NCI-H1417 treated with DMSO at 0.1 percent for 48 hours (cell line): Measurements from ENCODE around the gene BTBD2.

Source experiments
- DNase-seq: peaks from one replicate; lab custom pipeline; 2025; lab: John Stamatoyannopoulos, UW

BTBD2 gene

DNA sequence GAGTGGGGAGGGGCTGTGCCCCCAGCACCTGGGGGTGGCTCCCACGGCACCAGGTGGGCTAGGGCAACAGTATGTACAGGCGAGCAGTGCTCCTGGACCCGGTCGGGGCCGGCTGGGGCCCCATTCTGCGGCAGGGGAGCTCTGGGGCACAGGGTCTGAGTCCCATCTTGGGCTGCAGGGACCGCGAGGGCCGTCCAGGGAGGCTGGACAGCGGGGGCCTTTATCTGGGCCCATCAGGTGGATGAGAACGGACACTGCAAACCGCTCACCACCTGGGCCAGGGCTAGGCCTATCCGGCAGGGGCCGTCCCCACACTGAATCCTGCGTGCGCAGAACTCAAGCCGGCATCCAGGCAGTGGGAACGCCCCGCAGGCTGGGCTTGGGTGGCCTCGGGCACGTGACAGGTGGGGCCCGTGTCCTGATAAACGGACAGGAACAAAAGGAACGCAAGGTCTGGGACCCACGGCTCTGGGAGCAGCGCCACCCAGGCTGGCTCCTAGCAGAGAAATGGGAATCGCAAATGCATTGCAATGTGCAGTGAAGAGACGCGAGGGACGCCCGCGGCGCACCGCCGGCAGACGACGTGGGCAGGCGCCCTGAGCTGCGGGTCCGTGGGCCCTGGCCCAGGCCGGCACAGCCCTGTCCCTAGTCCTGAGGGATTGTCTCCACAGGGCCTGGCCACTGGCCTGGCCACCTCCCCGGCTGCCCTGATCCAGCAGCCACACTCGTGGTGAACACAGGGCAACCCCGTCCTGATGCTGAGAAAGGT, 29.7 kb downstream of the BTBD2 start:
- no peak for DNase-seq

DNA sequence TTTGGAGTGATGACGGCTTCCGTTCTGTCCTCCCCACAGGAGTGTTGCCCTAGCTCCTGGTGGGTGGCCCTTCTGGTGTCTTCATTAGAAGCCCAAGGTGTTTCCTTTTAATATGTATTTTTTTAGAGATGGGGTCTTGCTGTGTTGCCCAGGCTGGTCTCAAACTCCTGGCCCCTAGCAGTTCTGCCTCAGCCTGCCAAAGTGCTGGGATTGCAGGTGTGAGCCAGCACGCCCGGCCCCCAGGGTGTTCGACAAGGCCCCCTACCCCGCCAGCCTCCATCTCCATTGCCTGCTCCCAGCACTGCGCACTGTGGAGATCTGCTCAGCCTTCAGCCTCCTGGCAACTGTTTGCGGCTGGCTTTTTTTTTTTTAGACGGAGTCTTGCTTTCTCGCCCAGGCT, 31.2 kb downstream of the BTBD2 start:
- no peak for DNase-seq

DNA sequence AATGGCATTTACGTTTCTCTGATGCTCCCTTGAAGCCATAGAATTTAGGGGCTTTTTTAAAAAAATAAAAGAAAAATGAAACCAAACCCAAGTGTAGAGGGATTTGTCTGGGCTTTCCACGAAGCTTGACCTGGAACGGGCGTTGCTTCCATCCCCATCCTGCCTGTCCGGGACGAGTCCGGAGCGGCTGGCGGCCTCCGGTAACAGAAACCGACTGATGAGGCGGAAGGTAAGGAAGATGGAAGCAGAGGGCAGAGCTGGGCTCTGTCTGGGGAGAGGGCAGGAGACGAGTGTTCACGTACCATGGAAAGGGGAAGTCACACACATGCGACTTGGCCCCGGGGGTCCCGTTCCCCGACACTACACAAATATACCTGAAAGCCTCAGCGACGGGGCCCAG, 34.3 kb downstream of the BTBD2 start:
- no peak for DNase-seq

GRCh38 chr19:1980809-1981181, 34.7 kb downstream of the BTBD2 start:
- DNase-seq, result no peak

- no peak for DNase-seq
Observed at GRCh38 chr19:1980091-1980808, 35.3 kb downstream of the BTBD2 start.

DNA sequence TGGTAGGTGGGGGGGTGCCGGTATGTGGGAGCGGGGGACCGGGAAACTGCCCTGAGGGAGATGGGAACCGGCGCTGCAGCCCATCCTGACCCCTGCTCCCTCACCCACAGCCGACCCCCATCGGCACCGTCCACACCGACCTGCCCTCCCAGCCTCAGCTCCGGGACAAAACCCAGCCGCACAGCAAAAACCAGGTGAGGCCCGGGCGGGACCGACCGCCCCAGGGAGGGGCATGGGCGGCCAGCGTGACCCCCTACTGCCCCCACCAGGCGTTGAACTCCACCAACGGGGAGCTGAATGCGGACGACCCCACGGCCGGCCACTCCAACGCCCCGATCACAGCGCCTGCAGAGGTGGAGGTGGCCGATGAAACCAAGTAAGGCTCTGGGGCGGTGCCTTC, 35.9 kb downstream of the BTBD2 start:
- DNase-seq, result no peak

DNA sequence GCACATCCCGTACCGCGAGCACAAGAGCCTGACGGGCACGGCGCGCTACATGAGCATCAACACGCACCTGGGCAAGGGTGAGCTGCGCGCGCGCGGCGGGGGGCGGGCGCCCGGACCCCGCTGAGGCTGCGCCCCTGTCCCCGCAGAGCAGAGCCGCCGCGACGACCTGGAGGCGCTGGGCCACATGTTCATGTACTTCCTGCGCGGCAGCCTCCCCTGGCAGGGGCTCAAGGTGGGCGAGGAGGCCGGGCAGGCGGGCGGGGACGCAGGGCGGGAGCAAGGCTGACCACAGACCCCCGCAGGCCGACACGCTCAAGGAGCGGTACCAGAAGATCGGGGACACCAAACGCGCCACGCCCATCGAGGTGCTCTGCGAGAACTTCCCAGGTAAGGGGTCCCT, 36.5 kb downstream of the BTBD2 start:
- DNase-seq, result no peak

DNA sequence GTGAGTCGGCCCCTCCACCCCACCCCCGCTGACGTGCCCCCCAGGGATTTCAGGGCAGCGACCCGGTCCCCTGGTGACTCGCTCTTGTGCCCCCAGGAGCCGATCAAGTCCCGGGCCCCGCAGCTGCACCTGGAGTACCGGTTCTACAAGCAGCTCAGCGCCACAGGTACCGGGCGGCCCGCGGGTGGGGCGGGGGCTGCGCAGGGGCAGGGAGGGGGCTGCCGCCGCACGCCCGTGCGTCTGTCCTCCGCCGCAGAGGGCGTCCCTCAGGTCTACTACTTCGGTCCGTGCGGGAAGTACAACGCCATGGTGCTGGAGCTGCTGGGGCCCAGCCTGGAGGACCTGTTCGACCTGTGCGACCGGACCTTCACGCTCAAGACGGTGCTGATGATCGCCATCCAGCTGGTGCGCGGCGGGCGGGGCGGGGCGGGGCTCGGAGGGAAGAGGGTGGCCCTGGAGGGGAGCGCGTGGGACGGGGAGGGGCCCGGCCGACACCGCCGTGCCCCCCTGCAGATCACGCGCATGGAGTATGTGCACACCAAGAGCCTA, 37.1 kb downstream of the BTBD2 start:
- no peak for DNase-seq

DNA sequence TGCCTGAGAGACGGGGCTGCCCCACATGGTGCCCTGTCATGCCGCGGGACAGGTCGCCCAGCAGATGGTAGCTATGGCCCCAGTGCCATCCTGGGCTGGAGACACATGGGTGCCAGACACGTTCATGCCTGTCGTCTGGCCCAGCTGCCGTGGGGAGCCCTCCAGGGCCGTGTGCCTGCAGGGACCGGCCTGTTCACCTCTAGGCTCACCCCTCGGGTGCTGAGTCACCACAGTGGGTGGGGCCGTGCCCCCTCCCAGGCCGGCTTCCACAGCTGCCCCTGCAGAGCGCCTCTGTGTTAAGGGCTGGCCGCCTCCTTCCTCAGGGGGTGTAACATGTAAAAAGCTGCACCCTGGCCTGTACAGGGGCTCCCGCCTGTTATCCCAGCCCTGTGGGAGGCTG, 38.4 kb downstream of the BTBD2 start:
- no peak for DNase-seq

- no peak for DNase-seq
Observed at GRCh38 chr19:1975162-1975480, 40.4 kb downstream of the BTBD2 start.

- DNase-seq, result no peak
Observed at GRCh38 chr19:1974381-1975161, 40.9 kb downstream of the BTBD2 start.

DNA sequence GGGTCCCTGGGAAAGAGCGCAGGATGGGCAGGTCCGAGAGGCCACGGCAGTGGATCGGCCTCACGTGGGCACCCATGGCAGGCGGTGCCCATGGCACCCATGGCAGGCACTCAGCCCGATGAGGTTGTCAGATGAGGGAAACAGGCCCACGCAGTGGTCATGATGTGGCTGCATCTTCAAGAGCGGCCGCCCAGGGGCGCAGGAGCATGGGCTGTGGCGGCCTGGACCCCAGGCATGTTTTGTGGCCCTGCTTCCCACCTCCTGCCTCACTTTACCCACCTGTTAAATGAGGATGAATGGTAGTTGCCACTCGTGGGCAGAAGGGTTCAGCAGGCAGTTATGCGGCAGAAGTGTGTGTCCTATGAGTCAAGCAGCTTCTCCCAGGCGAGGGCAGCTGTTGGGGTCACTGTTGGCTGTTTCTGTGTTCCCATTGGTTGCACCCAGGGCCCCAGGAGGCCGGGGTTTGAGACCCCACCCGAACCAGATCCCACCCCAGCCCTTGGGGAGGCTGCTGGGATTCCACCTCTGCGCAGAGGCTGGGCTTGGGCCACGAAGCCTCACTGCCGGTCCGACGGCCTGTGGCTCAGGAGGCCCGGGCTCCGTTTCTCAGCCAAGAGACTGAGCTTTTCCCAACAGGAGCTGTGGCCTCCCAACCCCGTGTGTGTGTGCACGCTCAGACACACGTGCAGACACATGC, 44.6 kb downstream of the BTBD2 start:
- DNase-seq, result no peak

DNA sequence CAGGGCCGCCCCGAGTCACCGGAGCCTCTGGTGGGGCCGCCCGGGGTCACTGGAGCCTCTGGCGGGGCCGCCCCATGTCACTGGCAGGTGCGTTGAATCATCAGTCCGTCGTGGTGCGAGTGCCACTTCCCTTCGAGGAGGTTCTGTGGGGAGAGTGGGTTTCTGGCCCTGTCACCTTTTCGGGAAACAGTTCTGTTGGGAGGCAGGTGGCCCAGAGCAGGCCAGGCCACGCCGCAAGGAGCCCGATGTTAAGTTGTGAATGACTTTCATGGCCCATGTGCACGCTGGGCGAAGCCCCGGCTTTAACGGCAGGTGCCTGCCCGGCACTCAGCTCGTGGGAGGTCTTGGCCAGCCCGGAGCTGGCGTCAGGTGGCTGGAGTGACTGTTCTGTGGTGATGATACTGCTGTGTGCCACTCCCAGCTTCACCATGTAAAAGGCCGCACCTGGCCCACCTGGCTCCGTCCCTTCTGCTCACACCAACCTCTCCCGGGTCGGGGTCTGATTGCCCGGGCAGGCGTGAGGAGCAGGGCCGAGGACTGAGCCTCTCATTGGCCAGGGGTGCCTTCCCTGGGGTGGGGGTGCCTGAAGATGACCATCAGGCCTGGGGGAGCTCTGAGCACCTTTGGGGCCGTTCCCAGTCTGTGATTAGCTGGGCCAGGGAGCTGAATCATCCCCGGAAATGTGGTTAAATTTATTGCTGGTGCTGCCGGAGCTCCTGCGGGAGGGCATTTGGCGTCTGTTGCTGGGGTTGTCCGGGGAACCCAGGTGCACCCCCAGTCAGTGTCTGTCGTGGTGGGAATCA, 45.3 kb downstream of the BTBD2 start:
- no peak for DNase-seq

GRCh38 chr19:1969176-1970002, 46.1 kb downstream of the BTBD2 start:
- no peak for DNase-seq

GRCh38 chr19:1968279-1969175, 47.0 kb downstream of the BTBD2 start:
- no peak for DNase-seq

DNA sequence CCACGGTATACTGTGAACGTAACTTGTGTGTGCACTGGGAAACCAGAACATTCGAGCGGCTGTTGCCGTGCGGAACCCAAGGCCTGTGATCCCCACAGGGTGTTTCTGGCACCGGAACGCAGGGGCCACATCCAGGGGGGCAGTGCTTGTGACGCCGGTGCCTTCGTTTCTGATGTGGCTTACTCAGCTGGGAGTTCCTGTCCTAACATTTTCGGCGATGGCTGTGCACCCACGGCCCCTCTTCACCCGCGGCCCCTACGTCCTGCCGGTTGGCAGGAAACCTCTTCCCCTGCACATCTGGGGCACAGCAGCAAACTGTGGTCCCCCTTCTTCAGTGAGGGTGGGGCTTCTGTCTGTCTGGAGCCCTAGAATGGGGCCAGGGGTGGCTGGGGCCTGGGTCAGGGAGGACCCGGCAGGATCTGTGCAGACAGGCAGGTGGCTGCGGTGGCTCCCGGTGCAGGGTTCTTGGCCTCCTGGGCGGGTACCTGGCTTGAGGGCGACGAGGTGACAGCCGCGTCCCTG, 48.4 kb downstream of the BTBD2 start:
- no peak for DNase-seq

- DNase-seq, result no peak
Observed at GRCh38 chr19:1962674-1963073, 52.8 kb downstream of the BTBD2 start.

DNA sequence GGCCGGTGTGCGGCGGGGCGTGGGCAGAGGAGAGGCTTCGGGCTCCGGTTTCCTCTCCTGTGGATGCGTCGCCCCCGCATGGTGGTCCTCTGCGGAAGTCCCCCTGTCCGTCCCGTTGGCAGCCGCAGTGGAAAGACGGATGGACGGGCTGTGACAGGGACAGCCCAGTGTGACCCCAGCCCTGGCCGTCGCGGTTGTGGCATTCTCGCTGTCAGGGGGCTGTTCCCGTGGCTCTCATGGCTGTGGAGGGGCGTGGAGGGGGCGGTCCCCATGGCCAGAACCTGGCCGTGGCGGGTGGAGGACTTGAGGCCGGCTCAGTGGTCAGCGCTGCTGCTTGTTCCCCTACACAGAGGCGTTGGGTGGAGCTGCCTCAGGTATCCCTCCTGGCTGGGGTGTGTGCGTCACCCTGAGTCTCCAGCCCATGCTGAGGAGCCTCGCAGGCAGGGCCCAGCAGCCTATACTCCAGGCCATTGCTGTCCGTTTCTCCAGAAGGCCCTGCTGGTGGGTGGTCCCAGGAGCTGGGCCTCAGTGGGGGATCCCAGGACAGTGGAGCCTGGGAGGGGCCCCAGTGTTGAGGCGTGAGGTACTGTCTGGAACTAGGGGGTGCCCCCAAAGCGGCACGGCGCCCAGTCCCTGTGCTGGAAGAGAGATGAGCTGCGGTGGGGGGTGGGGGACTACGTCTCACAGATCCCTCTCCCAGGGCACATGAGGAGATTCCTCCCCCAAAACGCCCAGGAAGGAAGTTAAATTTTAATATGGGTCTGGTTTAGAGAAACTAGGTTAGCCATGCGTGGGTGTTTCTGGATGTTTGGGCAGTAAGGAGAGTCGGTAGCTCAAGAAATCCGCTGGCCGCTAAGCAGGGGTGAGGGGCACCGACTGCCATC, 54.3 kb downstream of the BTBD2 start:
- no peak for DNase-seq
